ENCODE data around the gene RALA. TPM values are rescaled to one million over a fixed set of nuclear protein-coding genes. Genes with fewer than 3 reads are reported as not detected.
"Not testable (repeated sequence)": the region's sequence is repeated elsewhere in the genome, so short reads cannot be mapped to it uniquely, and the experiment has no call there.

The RALA gene
- total RNA-seq, 2 experiments from 2014 or later, result 31.9 to 32.4 TPM

DNA sequence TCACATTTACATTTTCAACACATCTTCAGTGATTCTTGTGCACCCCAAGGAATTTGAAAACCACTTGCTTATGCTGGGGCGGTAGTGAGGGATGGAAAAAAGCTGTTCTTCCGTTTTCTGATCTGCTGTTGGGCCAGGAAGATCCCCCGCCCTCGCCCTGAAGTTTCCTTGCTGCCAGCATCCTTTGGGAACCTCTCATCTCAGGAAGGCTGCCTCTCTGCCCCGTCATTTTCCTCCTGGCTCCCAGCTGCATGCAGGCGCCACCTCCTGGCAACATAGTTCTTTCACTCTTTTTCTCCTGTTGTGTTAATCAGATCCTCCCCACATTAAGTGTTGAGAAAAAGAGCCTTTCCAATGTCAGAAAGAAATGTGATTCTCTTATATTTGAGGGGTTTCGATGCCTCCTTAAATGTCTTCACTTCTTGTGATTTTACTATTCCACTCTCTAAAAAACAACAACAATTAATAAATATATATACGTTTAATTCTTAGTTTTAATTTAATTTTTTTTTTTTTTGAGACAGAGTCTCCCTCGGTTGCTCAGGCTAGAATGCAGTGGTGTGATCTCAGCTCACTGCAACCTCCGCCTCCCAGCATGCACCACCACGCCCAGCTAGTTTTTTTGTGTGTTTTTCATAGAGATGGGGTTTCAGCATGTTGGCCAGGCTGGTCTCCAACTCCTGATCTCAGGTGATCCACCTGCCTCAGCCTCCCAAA, 122.9 kb downstream of the RALA start:
- H3K36me3 Mint-ChIP-seq, result peaks cover 1% of the 10 kb centered on the region
- no peak for ATAC-seq (ENCODE audit: low read depth)
- no peaks in the 10 kb centered on the region for H3K27me3 Mint-ChIP-seq
- peaks cover 4% of the 10 kb centered on the region for H3K4me1 Mint-ChIP-seq
- POLR2A ChIA-PET, result no interaction called here
- H3K4me3 Mint-ChIP-seq, result no peak overlapping the region
- DNase-seq, result peak; percentile 43
- H3K9me3 Mint-ChIP-seq, result no peaks in the 10 kb centered on the region
- no peak overlapping the region for H3K27ac Mint-ChIP-seq

DNA sequence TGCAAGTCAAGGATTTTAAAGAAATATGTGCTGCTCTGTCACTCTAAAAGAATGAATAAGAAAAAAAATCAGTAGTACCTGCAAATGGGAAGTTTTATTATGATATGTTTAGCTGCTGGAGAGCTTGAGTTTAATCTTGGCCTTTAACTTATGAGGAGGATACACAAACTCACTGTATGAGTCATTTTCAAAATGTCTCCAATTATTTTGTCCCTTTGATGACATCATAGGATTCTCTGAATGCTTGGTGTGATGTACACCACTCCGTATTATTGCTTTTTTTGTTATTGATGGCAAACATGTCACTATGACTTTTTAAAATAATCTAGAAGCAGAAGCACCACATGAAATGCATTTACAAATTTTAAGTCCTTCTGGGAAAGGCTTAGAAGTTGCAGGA, 125.8 kb downstream of the RALA start:
- ATAC-seq (ENCODE audit: low read depth) (no peak), DNase-seq (no peak)
- H3K36me3 Mint-ChIP-seq, result peaks cover 4% of the 10 kb centered on the region
- POLR2A ChIA-PET, result no interaction called here
- peaks cover 4% of the 10 kb centered on the region for H3K4me1 Mint-ChIP-seq
- H3K9me3 Mint-ChIP-seq, result peaks cover 5% of the 10 kb centered on the region
- no peaks in the 10 kb centered on the region for H3K27me3 Mint-ChIP-seq
- H3K4me3 Mint-ChIP-seq, result no peak overlapping the region
- no peak overlapping the region for H3K27ac Mint-ChIP-seq

DNA sequence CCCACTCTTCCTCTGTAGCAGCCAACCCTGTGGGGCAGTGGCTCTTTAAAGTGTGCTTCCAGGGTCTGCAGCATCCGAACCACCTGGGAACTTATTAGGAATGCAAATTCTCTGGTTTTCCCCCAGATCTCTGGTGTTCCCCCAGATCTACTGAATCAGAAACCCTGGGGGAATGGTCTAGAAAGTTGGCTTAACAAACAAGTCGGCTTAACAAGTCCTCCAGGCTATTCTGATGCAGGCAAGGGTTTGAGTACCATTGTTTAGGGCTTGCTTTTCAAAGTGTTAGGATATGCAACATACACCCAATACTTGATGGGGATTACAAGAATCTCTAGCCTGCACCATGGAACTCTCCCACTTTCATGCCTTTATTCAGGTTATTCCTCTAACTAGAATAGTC, 126.3 kb downstream of the RALA start:
- no peaks in the 10 kb centered on the region for H3K27me3 Mint-ChIP-seq
- H3K27ac Mint-ChIP-seq, result no peak overlapping the region
- peaks cover 8% of the 10 kb centered on the region for H3K4me1 Mint-ChIP-seq
- H3K36me3 Mint-ChIP-seq, result peaks cover 4% of the 10 kb centered on the region
- peaks cover 5% of the 10 kb centered on the region for H3K9me3 Mint-ChIP-seq
- ATAC-seq (ENCODE audit: low read depth) (no peak), DNase-seq (no peak)
- H3K4me3 Mint-ChIP-seq, result no peak overlapping the region
- POLR2A ChIA-PET, result no interaction called here

GRCh38 chr7:39750253-39751077, 127.1 kb downstream of the RALA start:
- peaks cover 9% of the 10 kb centered on the region for H3K4me1 Mint-ChIP-seq
- no peaks in the 10 kb centered on the region for H3K27me3 Mint-ChIP-seq
- no peak for ATAC-seq (ENCODE audit: low read depth)
- peaks cover 4% of the 10 kb centered on the region for H3K36me3 Mint-ChIP-seq
- H3K27ac Mint-ChIP-seq, result no peak overlapping the region
- DNase-seq, result no peak
- POLR2A ChIA-PET, result interaction anchor here (0.6 kb wide), 1 partner anchor 169 kb away, joined by 3 read pairs; no protein-coding TSS in a partner anchor
- no peak overlapping the region for H3K4me3 Mint-ChIP-seq
- H3K9me3 Mint-ChIP-seq, result peaks cover 5% of the 10 kb centered on the region

- H3K4me1 Mint-ChIP-seq; H3K36me3 Mint-ChIP-seq; H3K4me3 Mint-ChIP-seq; DNase-seq; POLR2A ChIA-PET; H3K27ac Mint-ChIP-seq; H3K9me3 Mint-ChIP-seq; H3K27me3 Mint-ChIP-seq; ATAC-seq (ENCODE audit: low read depth): not testable (repeated sequence)
Observed at GRCh38 chr7:39753237-39753636, 129.9 kb downstream of the RALA start.

DNA sequence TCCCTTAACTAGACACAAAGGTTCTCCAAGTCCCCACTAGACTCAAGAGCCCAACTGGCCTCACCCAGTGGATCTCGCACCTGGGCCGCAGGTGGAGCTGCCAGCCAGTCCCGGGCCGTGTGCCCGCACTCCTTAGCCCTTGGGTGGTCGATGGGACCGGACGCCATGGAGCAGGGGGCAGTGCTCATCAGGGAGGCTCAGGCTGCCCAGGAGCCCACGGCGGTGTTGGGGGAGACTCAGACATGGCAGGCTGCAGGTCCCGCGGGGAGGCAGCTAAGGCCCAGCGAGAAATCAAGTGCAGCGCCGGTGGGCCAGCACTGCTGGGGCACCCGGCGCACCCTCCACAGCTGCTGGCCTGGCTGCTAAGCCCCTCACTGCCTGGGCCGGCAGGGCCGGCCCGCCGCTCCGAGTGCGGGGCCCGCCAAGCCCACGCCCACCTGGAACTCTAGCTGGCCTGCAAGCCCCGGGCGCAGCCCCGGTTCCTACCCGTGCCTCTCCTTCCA, 130.5 kb downstream of the RALA start:
- Mint-ChIP-seq H3K9me3 (peaks cover 8% of the 10 kb centered on the region), H3K4me1 (peaks cover 5% of the 10 kb centered on the region), H3K27me3 (no peaks in the 10 kb centered on the region), H3K27ac (no peak overlapping the region), H3K4me3 (no peak overlapping the region), H3K36me3 (peaks cover 7% of the 10 kb centered on the region)
- ATAC-seq (ENCODE audit: low read depth), result no peak
- no peak for DNase-seq
- POLR2A ChIA-PET, result no interaction called here

- Mint-ChIP-seq H3K27me3 (no peaks in the 10 kb centered on the region), H3K36me3 (peaks cover 7% of the 10 kb centered on the region), H3K27ac (peak overlapping the region; percentile 29), H3K4me1 (peaks cover 5% of the 10 kb centered on the region), H3K9me3 (peaks cover 8% of the 10 kb centered on the region), H3K4me3 (no peak overlapping the region)
- ATAC-seq (ENCODE audit: low read depth), result no peak
- no peak for DNase-seq
- POLR2A ChIA-PET, result no interaction called here
Observed at GRCh38 chr7:39754326-39755120, 131.2 kb downstream of the RALA start.

DNA sequence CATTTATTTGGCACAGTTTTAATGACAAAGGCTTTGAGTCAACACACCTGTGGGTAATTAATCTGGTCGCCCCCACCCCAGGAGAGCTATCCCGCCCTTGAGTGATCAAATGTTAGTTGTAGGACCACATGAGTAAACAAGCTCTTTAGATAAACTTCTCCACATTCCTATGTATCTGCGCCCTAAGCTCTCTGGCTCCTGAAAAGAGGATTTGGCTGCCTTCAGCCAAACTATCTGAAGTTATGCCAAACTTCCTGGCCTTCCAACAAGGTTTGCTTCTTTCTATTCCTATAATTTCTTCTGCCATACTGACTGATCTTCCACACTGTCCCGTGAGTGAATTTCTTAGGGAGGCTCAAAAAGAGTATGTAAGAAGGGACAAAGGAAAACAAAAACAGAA, 134.2 kb downstream of the RALA start:
- H3K27me3 Mint-ChIP-seq, result no peaks in the 10 kb centered on the region
- no peak overlapping the region for H3K27ac Mint-ChIP-seq
- ATAC-seq (ENCODE audit: low read depth), result no peak
- no peak for DNase-seq
- POLR2A ChIA-PET, result no interaction called here
- peaks cover 7% of the 10 kb centered on the region for H3K9me3 Mint-ChIP-seq
- no peak overlapping the region for H3K4me3 Mint-ChIP-seq
- H3K36me3 Mint-ChIP-seq, result peaks cover 9% of the 10 kb centered on the region
- peaks cover 5% of the 10 kb centered on the region for H3K4me1 Mint-ChIP-seq

Other genes starting within 250 kb of the RALA start
- 10 to 100 TPM; 17.7 to 20.1 TPM for gene YAE1, start 57.2 kb upstream of the RALA start, total RNA-seq

All from activated naive CD8-positive, alpha-beta T cell treated with anti-CD3 and anti-CD28 coated beads, Interleukin-2, amount 10 ng/mL, durations not matched to agents 7 days and 5 days (primary cell).